Heart right ventricle (tissue), 16 donors: Measurements from ENCODE around the gene LAMA2. TPM values are rescaled to one million over a fixed set of nuclear protein-coding genes. Genes with fewer than 3 reads are reported as not detected.

Experiments
- ATAC-seq, 8 donors: fragments of 200-7000 bp; cut with Tn5 transposase; one replicate each; pipeline ENCODE4 v1.9.1; 2020; ENCODE audit warnings: mild to moderate bottlenecking in 8 of 8, moderate library complexity in 8 of 8, moderate number of reproducible peaks in 1 of 8
- DNase-seq, 2 donors: peaks; one replicate each; pipeline ENCODE4 v3.0.0-alpha.2; 2020
- H3K27ac ChIP-seq, 10 donors: fragments of 200-600 bp; sonication (generic) in 2 of 10; one replicate each; pipeline versions ENCODE4 v1.5.0 to v1.8.0; 2020 to 2022; ENCODE audit warnings: mild to moderate bottlenecking in 3 of 10
- H3K27me3 ChIP-seq, 7 donors: fragments of 200-600 bp; one replicate each; pipeline ENCODE4 v1.8.0; 2021 to 2022; ENCODE audit warnings: mild to moderate bottlenecking in 2 of 7
- H3K36me3 ChIP-seq, 9 donors: fragments of 200-600 bp; sonication (generic) in 1 of 9; one replicate each; pipeline versions ENCODE4 v1.5.0 to v1.8.0; 2020 to 2022; ENCODE audit warnings: mild to moderate bottlenecking in 2 of 9
- H3K4me1 ChIP-seq, 9 donors: fragments of 200-600 bp; sonication (generic) in 1 of 9; one replicate each; pipeline versions ENCODE4 v1.5.0 to v1.8.0; 2020 to 2022; ENCODE audit warnings: mild to moderate bottlenecking in 4 of 9
- H3K4me3 ChIP-seq, 10 donors: fragments of 200-600 bp; sonication (generic) in 2 of 10; one replicate each; pipeline versions ENCODE4 v1.5.0 to v1.8.0; 2020 to 2022; ENCODE audit warnings: mild to moderate bottlenecking in 7 of 10, moderate library complexity in 2 of 10
- H3K9me3 ChIP-seq, 11 donors: fragments of 200-600 bp in 10 of 11; sonication (generic) in 2 of 11; one replicate each; pipeline versions ENCODE4 v1.5.0 to v1.8.0; 2013 to 2022; ENCODE audit warnings: mild to moderate bottlenecking in 2 of 11, control low read depth in 1 of 11, moderate library complexity in 1 of 11
- WGBS, 2 donors: extraction: QIAGEN DNeasy Blood & Tissue Kit; methylation state at CpG; one replicate each; pipeline ENCODE4 v1.1.7; 2013; ENCODE audit warnings: inconsistent platforms in 1 of 2; 5-methylcytosine and 5-hydroxymethylcytosine counted together
- intact Hi-C, 10 donors: fragments of 100-400 bp; cut with DNase I; formaldehyde crosslinking; loops; one replicate each; pipeline versions ENCODE4 v1.11.1 to v1.14.2; 2022
- polyA plus RNA-seq, 2 donors: library from polyadenylated mRNA; stranded (reverse); fragments of 200-250 nt; gene quantifications; one replicate each; pipeline ENCODE4 v1.2.3, GENCODE V29; 2013
- total RNA-seq, 10 donors: library from RNA; stranded (reverse); fragmentation: NEBNext Ultra II Directional in 3 of 10; extraction: Animal tissue kit (Norgen Biotek cat#: 25700) in 3 of 10; gene quantifications; one replicate each; pipeline versions ENCODE4 v1.2.1 to v1.2.4, GENCODE V29; 2021 to 2023
- TF ChIP-seq, protein P1 (sequence below), 9 donors: fragments of 200-600 bp; sonication (generic) in 2 of 9; IDR thresholded peaks; one replicate each; pipeline versions ENCODE4 v1.5.0 to v1.8.0; 2021 to 2022; ENCODE audit warnings: antibody characterized with exemption in 9 of 9, mild to moderate bottlenecking in 5 of 9, moderate library complexity in 1 of 9
- donor health status: Arrhythmogenic right ventricular cardiomyopathy.
- donor health status: ischemic (EF 13 %, LVEDD 7.1; RV severe dilation, severe dysfunction).
- donor health status: healthy with polysubstance abuse.
- donor health status: DM: no; HTN: yes; CAD: no.
- donor health status: DM: no; HTN: no; CAD: no.
- donor health status: ischemic (EF 25% LVEDD 6.9; RV normal size, moderate dysfunction).
- donor health status: ischemic (EF 25% LVEDD 5.7; RV mildly dilated, moderate dysfunction).
- donor health status: healthy.
- donor health status: DM: yes; HTN: yes; CAD: no.
- donor health status: Ischemic cardiomyopathy.
- donor health status: ischemic (EF 35%, LVEDD 5.7; RV mildly dilated, moderate dysfunction).
- donor health status: nonischemic (EF 11% LVEDD 7.7; RV severe dilation, severe dysfunction).
- donor health status: DM: yes; HTN: yes; CAD: no.
- donor health status: PGD.
- donor health status: ischemic (EF 29% LVEDD 5.4; RV normal size, mild dysfunction).
- donor health status: nonischemic (EF 23%, LVEDD 6.1; RV moderate dilation, normal function).

Gene LAMA2
- total and polyA plus RNA-seq, 12 donors = 31.1 to 293 (median 223) TPM

DNA sequence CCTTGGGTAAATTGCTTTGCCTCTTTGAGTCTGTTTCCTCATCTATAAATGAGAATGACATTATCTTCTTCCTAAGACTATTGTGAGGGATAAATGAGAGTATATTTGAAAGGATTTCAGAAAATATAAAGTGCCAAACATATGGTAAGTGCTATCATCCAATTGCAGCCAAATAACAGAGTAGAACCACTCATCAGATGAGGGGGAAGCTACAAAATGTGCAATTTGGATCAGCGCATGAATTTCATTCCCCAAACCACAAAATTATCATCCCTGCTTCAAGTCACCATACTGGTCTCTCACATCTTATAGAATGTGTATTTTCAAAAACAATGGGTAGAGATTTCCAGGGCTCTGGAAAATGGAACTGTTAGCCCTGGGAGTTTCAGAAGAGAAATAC, 668.5 kb downstream of the LAMA2 start:
- no peak for ATAC-seq
- Histone ChIP-seq H3K9me3 (no peaks in the 10 kb centered on the region), H3K36me3 (peaks cover 0 to 4% (median 0%) of the 10 kb centered on the region in 9 donors), H3K27me3 (no peaks in the 10 kb centered on the region), H3K4me1 (no peaks in the 10 kb centered on the region), H3K4me3 (no peak overlapping the region), H3K27ac (no peak overlapping the region)
- no peak for DNase-seq
- intact Hi-C loops = no loop called here
- WGBS, 2 donors = 98 to 100% methylated on average over 1 of the region's 1 CpG
- TF ChIP-seq, protein P1, sequence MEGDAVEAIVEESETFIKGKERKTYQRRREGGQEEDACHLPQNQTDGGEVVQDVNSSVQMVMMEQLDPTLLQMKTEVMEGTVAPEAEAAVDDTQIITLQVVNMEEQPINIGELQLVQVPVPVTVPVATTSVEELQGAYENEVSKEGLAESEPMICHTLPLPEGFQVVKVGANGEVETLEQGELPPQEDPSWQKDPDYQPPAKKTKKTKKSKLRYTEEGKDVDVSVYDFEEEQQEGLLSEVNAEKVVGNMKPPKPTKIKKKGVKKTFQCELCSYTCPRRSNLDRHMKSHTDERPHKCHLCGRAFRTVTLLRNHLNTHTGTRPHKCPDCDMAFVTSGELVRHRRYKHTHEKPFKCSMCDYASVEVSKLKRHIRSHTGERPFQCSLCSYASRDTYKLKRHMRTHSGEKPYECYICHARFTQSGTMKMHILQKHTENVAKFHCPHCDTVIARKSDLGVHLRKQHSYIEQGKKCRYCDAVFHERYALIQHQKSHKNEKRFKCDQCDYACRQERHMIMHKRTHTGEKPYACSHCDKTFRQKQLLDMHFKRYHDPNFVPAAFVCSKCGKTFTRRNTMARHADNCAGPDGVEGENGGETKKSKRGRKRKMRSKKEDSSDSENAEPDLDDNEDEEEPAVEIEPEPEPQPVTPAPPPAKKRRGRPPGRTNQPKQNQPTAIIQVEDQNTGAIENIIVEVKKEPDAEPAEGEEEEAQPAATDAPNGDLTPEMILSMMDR (IDR thresholded peaks at IDR 0.05) = no peak

DNA sequence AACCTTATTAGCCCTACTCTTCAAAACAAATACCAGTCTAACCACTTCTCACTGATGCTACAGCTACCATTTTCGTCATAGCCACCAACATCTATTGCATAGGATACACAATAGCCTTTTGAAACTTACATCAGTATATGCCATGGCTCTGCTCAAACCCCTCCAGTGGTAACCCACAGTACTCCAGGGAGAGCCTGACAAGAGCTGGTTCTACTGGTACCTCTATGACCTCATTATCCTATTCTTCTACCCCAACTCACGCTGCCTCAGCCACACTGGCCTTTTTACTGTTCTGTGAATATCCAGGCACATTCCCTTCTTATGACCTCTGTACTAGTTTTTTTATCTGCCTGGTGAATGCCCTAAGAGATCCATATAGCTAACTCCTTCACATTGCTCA, 669.5 kb downstream of the LAMA2 start:
- DNase-seq (no peak), ATAC-seq (no peak)
- H3K4me3 ChIP-seq = no peak overlapping the region
- TF ChIP-seq, protein P1 (IDR thresholded peaks at IDR 0.05) = no peak
- no peaks in the 10 kb centered on the region for H3K9me3 ChIP-seq
- 92% methylated on average over 2 of the region's 2 CpGs for WGBS, 2 donors
- no peak overlapping the region for H3K27ac ChIP-seq
- H3K27me3 ChIP-seq = no peaks in the 10 kb centered on the region
- H3K4me1 ChIP-seq = no peaks in the 10 kb centered on the region
- intact Hi-C loops = no loop called here
- peaks cover 0 to 4% (median 0%) of the 10 kb centered on the region in 9 donors for H3K36me3 ChIP-seq

DNA sequence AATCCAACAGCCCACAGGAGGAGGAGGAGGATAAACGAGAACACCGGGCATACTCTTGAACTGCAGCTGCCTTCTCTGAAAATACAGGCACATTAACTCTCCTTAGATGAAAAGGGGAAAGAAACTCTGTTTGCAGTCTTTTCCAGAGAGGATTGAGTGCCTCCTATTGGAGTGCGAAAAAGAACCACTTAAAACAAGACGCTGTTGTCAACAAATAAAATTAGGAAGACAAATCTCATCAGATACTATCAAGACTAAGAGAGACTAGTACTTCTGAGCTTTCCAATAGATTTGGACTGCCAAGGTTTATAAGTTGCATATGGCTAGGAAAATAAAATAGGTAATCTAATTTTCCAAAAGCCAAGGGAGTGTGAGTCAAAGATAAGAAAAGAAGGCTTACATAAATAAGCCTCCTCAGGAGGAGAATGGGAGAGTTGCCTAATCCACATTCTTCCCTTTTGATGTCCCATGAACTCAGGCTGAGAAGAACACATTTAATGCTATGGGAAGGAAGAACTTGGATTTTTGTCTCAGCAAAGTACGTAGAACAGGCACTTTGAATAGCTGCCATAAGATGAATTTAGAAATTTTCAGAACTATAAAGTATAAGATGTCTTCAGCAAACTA, 672.4 kb downstream of the LAMA2 start:
- H3K4me1 ChIP-seq = no peaks in the 10 kb centered on the region

DNA sequence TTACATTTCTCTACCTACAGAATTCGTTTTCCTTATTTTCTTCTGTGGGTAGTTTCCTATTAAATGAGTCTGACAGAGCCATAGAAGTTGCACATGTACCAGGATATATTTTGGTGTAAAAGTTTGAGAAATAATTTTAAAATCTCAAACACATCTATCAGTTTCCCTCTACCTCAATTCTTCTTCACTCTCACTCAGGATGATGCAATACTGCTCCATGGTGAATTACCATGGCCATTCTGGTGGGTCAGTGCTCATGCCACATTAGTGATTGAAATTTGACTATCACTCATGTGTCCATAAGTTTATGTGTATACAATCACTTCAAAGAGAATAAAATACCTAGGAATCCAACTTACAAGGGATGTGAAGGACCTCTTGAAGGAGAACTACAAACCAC, 675.3 kb downstream of the LAMA2 start:
- Histone ChIP-seq H3K4me3 (no peak overlapping the region), H3K27ac (no peak overlapping the region), H3K9me3 (no peaks in the 10 kb centered on the region), H3K4me1 (no peaks in the 10 kb centered on the region), H3K36me3 (no peaks in the 10 kb centered on the region), H3K27me3 (no peaks in the 10 kb centered on the region)
- intact Hi-C loops = no loop called here
- WGBS, 2 donors = 93% methylated on average over 1 of the region's 1 CpG
- ATAC-seq = no peak
- TF ChIP-seq, protein P1 (IDR thresholded peaks at IDR 0.05) = no peak
- no peak for DNase-seq

More for the DNA sequence above, 672.4 kb downstream of the LAMA2 start:
- Histone ChIP-seq H3K27ac (no peak overlapping the region), H3K36me3 (peaks cover 0 to 4% (median 0%) of the 10 kb centered on the region in 9 donors), H3K4me3 (no peak overlapping the region), H3K27me3 (no peaks in the 10 kb centered on the region), H3K9me3 (no peaks in the 10 kb centered on the region)
- no peak for ATAC-seq
- TF ChIP-seq, protein P1 (IDR thresholded peaks at IDR 0.05) = no peak
- WGBS, 2 donors = 76 to 77% methylated on average over 5 of the region's 5 CpGs
- intact Hi-C loops = no loop called here
- no peak for DNase-seq
